HG03575 (cell line): ENCODE results near the gene ZC3H12A.
"Not testable (repeated sequence)": the region's sequence is repeated elsewhere in the genome, so short reads cannot be mapped to it uniquely, and the experiment has no call there.

ENCODE experiments used
- ATAC-seq: cut with Tn5 transposase; IDR thresholded peaks from one replicate; pipeline ENCODE4 v1.9.1; 2021; ENCODE audit not compliant: unreplicated experiment, insufficient number of reproducible peaks, low FRiP score; ENCODE audit errors: extremely low read depth

Gene ZC3H12A

GRCh38 chr1:37487619-37487984 is 13.2 kb downstream of the ZC3H12A start:
- no peak for ATAC-seq

GRCh38 chr1:37493336-37494098 is 19.1 kb downstream of the ZC3H12A start:
- ATAC-seq = no peak

DNA sequence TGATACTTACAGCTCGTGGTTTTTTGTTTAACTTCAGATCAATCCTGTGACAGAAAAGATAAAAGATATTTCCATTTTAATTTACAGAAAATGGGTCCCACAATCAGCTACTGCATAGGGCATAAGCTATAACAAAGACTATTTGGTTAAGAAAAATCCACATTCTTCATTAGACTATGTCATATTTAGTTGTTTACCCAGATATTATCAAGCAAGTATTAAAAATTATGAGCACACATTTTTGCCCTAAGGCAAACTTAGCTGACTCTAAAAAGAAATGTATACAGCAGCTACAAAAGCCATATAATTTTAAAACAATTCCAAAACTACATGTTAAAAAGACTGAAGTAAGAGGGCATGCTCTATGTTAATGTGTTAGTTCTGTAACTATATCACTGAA is 21.5 kb downstream of the ZC3H12A start:
- ATAC-seq = no peak

DNA sequence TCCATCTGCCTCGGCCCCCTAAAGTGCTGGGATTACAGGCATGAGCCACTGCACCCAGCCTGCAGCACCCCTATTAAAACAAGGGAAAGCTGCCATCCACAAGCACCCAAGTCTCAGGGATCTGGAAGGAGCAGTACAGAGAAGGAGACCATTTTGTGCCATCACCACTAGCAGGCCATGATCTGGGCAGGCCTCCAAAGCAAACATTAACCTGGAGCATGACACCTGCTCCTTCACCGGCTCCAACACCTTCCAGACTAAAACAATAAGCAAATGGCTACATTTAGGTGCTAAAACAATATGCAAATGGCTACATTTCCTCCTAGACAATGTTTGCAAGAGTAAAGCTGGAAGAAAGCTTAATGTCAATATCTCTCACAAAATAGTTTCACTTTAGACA is 23.5 kb downstream of the ZC3H12A start:
- no peak for ATAC-seq

DNA sequence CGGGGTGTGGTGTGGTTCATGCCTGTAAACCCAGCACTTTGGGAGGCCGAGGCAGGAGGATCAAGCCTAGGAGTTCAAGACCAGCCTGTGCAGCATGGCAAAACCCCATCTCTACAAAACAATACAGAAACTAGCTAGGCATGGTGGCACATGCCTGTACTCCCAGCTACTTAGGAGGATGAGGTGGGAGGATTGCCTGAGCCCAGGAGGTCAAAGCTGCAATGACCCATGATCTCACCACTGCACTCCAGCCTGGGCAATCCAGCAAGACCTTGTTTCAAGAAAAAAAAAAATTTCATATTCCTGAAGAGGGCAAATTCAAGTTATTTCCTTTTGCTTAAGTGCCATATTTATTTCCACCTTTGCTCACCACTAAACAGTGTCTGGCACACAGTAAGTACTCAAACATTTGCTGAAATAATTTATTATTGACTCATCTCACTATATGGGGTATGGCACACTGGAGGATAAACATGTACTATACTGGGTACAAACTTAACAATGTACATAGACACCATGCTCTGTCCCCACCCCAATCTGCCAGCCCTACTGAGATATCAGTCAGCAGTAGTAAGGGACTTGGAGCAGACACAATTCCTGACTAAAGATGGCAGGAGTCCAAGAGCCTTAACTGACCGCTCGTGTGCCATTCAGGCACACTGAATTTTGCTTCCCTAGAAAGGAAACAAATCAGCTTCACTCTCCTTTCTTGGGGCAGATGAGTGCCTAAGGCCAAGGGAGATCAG is 24.7 kb downstream of the ZC3H12A start:
- no peak for ATAC-seq

GRCh38 chr1:37501661-37502060 is 27.3 kb downstream of the ZC3H12A start:
- no peak for ATAC-seq

DNA sequence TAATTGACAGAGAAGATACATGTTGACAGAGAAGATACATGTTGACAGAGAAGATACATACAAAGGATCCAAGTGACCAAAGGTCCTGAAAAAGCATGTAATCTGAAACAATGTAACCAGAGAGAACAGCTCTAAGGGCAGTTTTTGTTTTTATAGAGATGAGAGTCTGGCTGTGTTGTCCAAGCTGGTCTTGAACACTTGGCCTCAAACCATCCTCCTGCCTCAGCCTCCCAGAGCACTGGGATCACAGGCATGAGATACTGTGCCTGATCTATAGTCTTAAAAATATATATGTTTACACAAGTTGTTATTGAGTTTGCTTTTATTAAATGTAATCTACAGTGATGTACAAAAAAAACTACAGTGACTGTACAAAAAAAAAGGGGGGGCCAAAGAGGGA is 27.7 kb downstream of the ZC3H12A start:
- ATAC-seq = no peak

- not testable (repeated sequence) for ATAC-seq
Observed at GRCh38 chr1:37502791-37503190, 28.4 kb downstream of the ZC3H12A start.

- ATAC-seq = no peak
Observed at GRCh38 chr1:37506740-37507139, 32.4 kb downstream of the ZC3H12A start.

DNA sequence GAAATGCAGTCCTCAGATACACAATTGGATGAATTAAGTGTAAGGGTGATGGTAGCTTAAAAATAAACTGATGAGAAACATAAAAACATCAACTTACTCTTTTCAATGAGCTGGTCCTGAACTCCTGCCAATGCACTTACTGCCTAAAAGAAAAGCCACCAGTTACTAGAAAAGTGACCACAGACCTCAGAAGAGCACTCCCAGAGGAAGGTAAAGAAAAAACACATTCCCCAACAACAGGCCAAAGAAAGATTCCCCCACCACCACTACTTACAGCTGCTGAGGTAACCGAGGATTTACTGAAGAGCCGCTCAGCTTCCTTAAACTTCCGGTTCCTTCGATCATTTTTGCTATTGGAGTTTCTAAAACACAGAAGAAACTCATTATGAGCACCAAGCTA is 34.8 kb downstream of the ZC3H12A start:
- no peak for ATAC-seq

DNA sequence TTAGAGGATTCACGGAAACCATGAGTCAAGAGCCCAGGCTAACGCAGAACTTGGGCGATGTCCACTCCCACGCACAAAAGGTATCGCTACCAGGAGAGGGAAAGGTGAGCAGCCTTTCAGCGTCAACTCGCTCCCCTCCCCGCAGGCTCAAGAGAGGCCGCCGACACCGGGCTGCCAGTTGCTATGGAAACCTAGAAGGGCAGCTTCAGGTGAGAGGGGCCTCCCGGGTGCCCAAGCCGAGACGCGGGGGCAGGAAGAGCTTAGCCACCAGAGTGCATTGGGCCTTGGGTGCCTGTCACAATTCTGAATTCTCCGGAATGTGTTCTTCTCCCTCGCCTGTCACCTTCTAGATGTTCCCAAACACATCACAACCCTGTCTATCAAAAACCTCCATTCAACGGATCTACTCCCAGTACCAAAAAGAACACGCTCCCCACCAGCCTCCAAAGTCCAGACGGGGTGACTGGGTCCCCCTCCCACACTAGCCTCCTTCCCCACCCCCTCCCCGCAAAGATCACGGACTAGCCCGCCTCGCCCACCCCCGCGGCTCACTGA is 39.5 kb downstream of the ZC3H12A start:
- ATAC-seq = no peak

- peak; percentile 21 for ATAC-seq
Observed at GRCh38 chr1:37514350-37515184, 40.2 kb downstream of the ZC3H12A start, which contains the start of gene MEAF6. TSS of gene MEAF6 (minus strand) at chr1:37514766. CDS start at chr1:37514746, 20 bp downstream.

DNA sequence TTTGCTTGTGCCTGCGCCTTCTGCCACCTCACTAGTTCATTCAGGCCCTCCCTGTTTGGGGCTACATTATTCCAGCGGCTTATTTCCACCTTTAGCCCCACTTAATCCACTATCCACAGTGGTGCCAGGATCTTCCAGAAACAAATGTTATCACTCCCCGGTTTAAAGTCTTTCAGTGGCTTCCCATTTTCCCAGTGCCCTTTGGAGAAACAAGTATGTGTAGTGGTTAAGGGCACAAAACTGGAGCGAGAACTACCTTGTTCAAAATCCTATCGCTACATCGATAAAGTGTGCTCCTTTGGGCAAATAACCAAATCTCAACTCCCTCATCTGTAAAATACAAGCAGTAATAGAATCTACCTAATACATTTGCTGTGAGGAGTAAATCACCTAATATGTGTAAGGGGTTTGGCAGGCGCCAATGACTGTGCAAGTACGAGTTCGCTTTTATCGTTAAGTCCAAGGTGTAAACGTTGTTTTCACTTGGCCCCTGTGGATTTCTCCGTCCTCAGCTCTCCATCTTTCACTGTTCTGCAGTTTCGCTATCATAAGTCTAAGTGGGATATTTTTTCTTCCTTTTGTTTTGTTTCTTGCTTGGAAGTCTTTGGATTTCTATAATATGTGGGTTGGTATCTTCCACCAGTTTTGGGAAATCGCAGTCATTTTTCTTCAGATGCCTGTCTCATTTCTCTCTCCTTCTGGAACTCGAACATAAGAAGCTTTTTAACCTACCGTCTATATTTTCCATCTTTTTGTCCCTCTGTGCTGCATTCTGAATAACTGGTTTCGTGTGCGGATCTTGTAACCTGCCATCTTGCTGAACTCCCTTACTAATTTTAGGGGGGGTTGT is 41.0 kb downstream of the ZC3H12A start:
- ATAC-seq = no peak

DNA sequence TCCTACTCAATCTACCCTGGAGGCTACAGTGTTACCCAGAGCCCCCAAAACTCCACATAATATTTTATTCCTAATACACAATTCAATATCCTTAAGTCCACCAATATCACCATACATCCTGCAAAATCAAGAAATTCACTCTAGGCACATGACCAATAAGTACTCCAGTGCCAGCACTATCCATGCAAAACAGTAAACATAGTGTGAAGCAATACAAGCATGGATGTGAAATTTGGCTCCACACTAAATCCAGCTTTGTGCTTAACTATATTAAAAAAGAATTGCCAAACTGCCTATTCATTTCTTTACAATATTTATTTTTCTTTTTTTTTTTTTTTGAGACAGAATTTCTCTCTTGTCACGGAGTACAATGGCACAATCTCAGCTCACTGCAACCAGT is 43.2 kb downstream of the ZC3H12A start:
- no peak for ATAC-seq

- not testable (repeated sequence) for ATAC-seq
Observed at GRCh38 chr1:37518241-37518640, 43.9 kb downstream of the ZC3H12A start.

DNA sequence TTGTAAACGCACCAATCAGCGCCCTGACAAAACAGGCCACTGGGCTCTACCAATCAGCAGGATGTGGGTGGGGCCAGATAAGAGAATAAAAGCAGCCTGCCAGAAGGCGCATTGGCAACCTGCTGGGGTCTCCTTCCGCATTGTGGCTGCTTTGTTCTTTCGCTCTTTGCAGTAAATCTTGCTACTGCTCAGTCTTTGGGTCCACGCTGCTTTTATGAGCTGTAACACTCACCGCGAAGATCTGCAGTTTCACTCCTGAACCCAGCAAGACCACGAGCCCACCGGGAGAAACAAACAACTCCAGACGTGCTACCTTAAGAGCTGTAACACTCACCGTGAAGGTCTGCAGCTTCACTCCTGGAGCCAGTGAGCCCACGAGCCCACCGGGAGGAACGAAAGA is 44.5 kb downstream of the ZC3H12A start:
- ATAC-seq = not testable (repeated sequence)

DNA sequence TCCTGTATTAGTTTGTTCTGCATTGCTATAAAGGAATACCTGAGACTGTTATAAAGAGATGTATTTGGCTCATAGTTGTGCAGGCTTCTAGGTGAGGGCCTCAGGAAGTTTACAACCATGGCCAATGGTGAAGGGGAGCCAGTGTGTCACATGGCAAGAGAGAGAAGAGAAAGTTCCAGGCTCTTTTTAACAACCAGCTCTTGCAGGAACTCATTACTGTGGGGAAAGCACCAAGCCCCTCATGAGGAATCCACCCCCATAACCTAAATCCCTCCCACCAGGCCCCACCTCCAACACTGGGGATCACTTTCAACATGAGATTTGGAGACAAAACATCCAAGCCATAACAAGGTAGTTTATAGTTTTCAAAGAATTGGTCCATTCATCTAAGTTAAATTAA is 45.2 kb downstream of the ZC3H12A start:
- ATAC-seq = no peak

- ATAC-seq = not testable (repeated sequence)
Observed at GRCh38 chr1:37529888-37530287, 55.5 kb downstream of the ZC3H12A start.
